ENCODE results near the gene TNFAIP8. TPM values are rescaled to one million over a fixed set of nuclear protein-coding genes. Genes with fewer than 3 reads are reported as not detected.

Gene TNFAIP8
- total RNA-seq (10 to 100 TPM in 3 of 5 donors, 1 to 10 TPM in 2; 1.2 to 37.1 (median 10.7) TPM), polyA plus RNA-seq (10 to 100 TPM in 2 of 3 donors, 1 to 10 TPM in 1; 9.6 to 18.4 (median 14.9) TPM)
- long read RNA-seq, donor 1, full-length matches to known transcripts: 2 of 2 reads
- long read RNA-seq, donor 1, partial matches to known transcripts: 0 of 2 reads
- long read RNA-seq, donor 1, other reads (novel, unspliced or antisense): 0 of 2 reads
- long read RNA-seq, donor 2, full-length matches to known transcripts: 10 of 10 reads
- long read RNA-seq, donor 2, partial matches to known transcripts: 0 of 10 reads
- long read RNA-seq, donor 2, other reads (novel, unspliced or antisense): 0 of 10 reads
- long read RNA-seq, donor 3, full-length matches to known transcripts: 7 of 7 reads
- long read RNA-seq, donor 3, partial matches to known transcripts: 0 of 7 reads
- long read RNA-seq, donor 3, other reads (novel, unspliced or antisense): 0 of 7 reads
- long read RNA-seq, donor 4, partial matches to known transcripts: 0 of 2 reads
- long read RNA-seq, donor 4, other reads (novel, unspliced or antisense): 0 of 2 reads
- long read RNA-seq, donor 5, full-length matches to known transcripts: 7 of 16 reads
- long read RNA-seq, donor 5, partial matches to known transcripts: 9 of 16 reads
- long read RNA-seq, donor 5, other reads (novel, unspliced or antisense): 0 of 16 reads
- long read RNA-seq, donor 6, full-length matches to known transcripts: 17 of 17 reads
- long read RNA-seq, donor 6, partial matches to known transcripts: 0 of 17 reads
- long read RNA-seq, donor 6, other reads (novel, unspliced or antisense): 0 of 17 reads
- long read RNA-seq, donor 7, full-length matches to known transcripts: 16 of 21 reads
- long read RNA-seq, donor 7, partial matches to known transcripts: 5 of 21 reads
- long read RNA-seq, donor 7, other reads (novel, unspliced or antisense): 0 of 21 reads
- long read RNA-seq, donor 8, full-length matches to known transcripts: 8 of 18 reads
- long read RNA-seq, donor 8, partial matches to known transcripts: 10 of 18 reads
- long read RNA-seq, donor 8, other reads (novel, unspliced or antisense): 0 of 18 reads
- long read RNA-seq, donor 9, full-length matches to known transcripts: 8 of 8 reads
- long read RNA-seq, donor 9, partial matches to known transcripts: 0 of 8 reads
- long read RNA-seq, donor 9, other reads (novel, unspliced or antisense): 0 of 8 reads
- long read RNA-seq, donor 10, full-length matches to known transcripts: 5 of 5 reads
- long read RNA-seq, donor 10, partial matches to known transcripts: 0 of 5 reads
- long read RNA-seq, donor 10, other reads (novel, unspliced or antisense): 0 of 5 reads

GRCh38 chr5:119355685-119356611, at the start of gene TNFAIP8:
TSS of gene TNFAIP8 (plus strand) at chr5:119356019. CDS start at chr5:119356091, 72 bp downstream.
- intact Hi-C loops (cut with DNase I; ENCODE audit: low total_unique reads): no loop called here
- peak within 1 kb of the TSS; percentile 50 to 68 (median 62) for H3K4me3 ChIP-seq
- no peaks in the 10 kb centered on the region for H3K27me3 ChIP-seq
- peak; percentile 62 to 85 for DNase-seq
- H3K36me3 ChIP-seq: no peaks in the 10 kb centered on the region
- peaks cover 21 to 77% (median 59%) of the 10 kb centered on the region in 4 donors for H3K4me1 ChIP-seq
- no peaks in the 10 kb centered on the region for H3K9me3 ChIP-seq
- peak within 1 kb of the TSS; percentile 41 to 86 (median 80) for H3K27ac ChIP-seq
- TF ChIP-seq EP300 (IDR thresholded peaks at IDR 0.05): no peak
- TF ChIP-seq CTCF (IDR thresholded peaks at IDR 0.05): no peak
- peak in 2 of 3 donors; percentile 28 to 29 for TF ChIP-seq POLR2AphosphoS5 (IDR thresholded peaks at IDR 0.05)
- TF ChIP-seq POLR2A (IDR thresholded peaks at IDR 0.05): no peak
- 3 to 5% (median 3%) methylated on average over 59 to 60 of the region's 60 CpGs for WGBS, 5 donors

DNA sequence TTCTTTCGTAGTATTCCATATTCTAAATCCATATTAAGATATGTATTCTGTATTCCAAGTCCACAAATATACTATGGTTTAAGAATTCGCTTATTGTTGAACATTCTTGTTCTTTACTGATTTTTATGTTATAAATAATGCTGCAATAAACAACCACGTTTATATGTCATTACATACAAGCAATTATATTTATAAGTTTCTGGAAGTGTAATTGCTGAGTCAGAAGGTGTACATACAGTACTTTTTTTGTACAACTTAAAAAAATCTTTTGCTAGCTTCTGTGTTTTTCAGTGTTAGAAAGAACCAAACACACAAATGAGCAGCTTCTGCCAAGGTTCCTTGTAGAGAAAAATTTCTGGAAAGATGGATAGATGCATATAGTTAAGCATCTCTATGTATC, 48.6 kb upstream of the TNFAIP8 start:
- DNase-seq: no peak
- Histone ChIP-seq H3K4me3 (no peak overlapping the region), H3K9me3 (no peaks in the 10 kb centered on the region)

GRCh38 chr5:119309326-119309725, 46.5 kb upstream of the TNFAIP8 start:
- H3K27ac ChIP-seq: peak overlapping the region in 2 of 5 donors; percentile 3 to 52
- intact Hi-C loops (cut with DNase I; ENCODE audit: low total_unique reads): no loop called here
- DNase-seq: no peak
- no peaks in the 10 kb centered on the region for H3K36me3 ChIP-seq
- no peak overlapping the region for H3K4me3 ChIP-seq
- peaks cover 12 to 69% (median 39%) of the 10 kb centered on the region in 4 donors for H3K4me1 ChIP-seq
- no peak for TF ChIP-seq POLR2A (IDR thresholded peaks at IDR 0.05)
- no peak for TF ChIP-seq POLR2AphosphoS5 (IDR thresholded peaks at IDR 0.05)
- no peak for TF ChIP-seq EP300 (IDR thresholded peaks at IDR 0.05)
- no peak for TF ChIP-seq CTCF (IDR thresholded peaks at IDR 0.05)
- H3K27me3 ChIP-seq: no peaks in the 10 kb centered on the region
- 66 to 85% (median 83%) methylated on average over 4 of the region's 4 CpGs for WGBS, 5 donors
- no peaks in the 10 kb centered on the region for H3K9me3 ChIP-seq

More for the DNA sequence above, 48.6 kb upstream of the TNFAIP8 start:
- TF ChIP-seq EP300 (IDR thresholded peaks at IDR 0.05) (no peak), POLR2AphosphoS5 (IDR thresholded peaks at IDR 0.05) (no peak), CTCF (IDR thresholded peaks at IDR 0.05) (no peak), POLR2A (IDR thresholded peaks at IDR 0.05) (no peak)
- no peaks in the 10 kb centered on the region for H3K27me3 ChIP-seq
- H3K4me1 ChIP-seq: peaks cover 25 to 74% (median 49%) of the 10 kb centered on the region in 4 donors
- 76 to 85% (median 80%) methylated on average over 3 of the region's 3 CpGs for WGBS, 5 donors
- H3K36me3 ChIP-seq: no peaks in the 10 kb centered on the region
- no peak overlapping the region for H3K27ac ChIP-seq
- intact Hi-C loops (cut with DNase I; ENCODE audit: low total_unique reads): no loop called here

Data from stomach (tissue), 19 donors.